K562 (cell line): Measurements from ENCODE around the gene RPS23.
A peak's percentile ranks its signal among the peaks of the same experiment; 100 is the strongest.

Experiments used
- BRD4 ChIP-seq: fragments of 200-600 bp; sonication (generic); IDR thresholded peaks from 2 replicates; pipeline ENCODE4 v1.6.1; 2017; ENCODE audit warnings: inconsistent platforms
- CEBPB ChIP-seq: fragments of 450-650 bp; IDR thresholded peaks from 2 replicates; pipeline ENCODE4 v1.6.1; 2016; ENCODE audit warnings: missing genetic modification characterization, missing compliant biosample characterization
- ETV6 ChIP-seq, 3 experiments: fragments of 150-350 bp in 1 of 3; sonication (generic) in 1 of 3; formaldehyde crosslinking in 1 of 3; IDR thresholded peaks; 2 replicates each; pipeline versions ENCODE4 v1.6.1 to v1.8.0; 2014 to 2022; ENCODE audit warnings: borderline replicate concordance in 2 of 3, low read depth in 2 of 3, antibody characterized with exemption in 1 of 3, low read length in 1 of 3, mild to moderate bottlenecking in 1 of 3, missing genetic modification reagents in 1 of 3
- FOXJ2 ChIP-seq: fragments of 200-800 bp; sonication (Bioruptor generic); IDR thresholded peaks from 2 replicates; pipeline ENCODE4 v1.6.1; 2016; ENCODE audit warnings: missing genetic modification characterization, missing compliant biosample characterization
- GTF3C2 ChIP-seq: IDR thresholded peaks from 3 replicates; pipeline ENCODE4 v1.6.1; 2011; ENCODE audit warnings: borderline replicate concordance, mild to moderate bottlenecking, moderate library complexity; ENCODE audit not compliant: insufficient read length; ENCODE audit errors: extremely low read depth
- NEUROD1 ChIP-seq: fragments of 150-350 bp; IDR thresholded peaks from 2 replicates; pipeline ENCODE4 v1.6.1; 2014; ENCODE audit warnings: borderline replicate concordance, low read length, low read depth; ENCODE audit not compliant: partially characterized antibody
- NFRKB ChIP-seq: fragments of 450-650 bp; IDR thresholded peaks from 2 replicates; pipeline ENCODE4 v1.6.1; 2016; ENCODE audit warnings: low read depth
- ZBTB7A ChIP-seq: IDR thresholded peaks from 2 replicates; pipeline ENCODE4 v1.6.1; 2011; ENCODE audit warnings: low read depth, mild to moderate bottlenecking, low read length, moderate library complexity, borderline replicate concordance; ENCODE audit not compliant: control insufficient read depth
- ZSCAN29 ChIP-seq: fragments of 450-650 bp; IDR thresholded peaks from 2 replicates; pipeline ENCODE4 v1.6.1; 2017
- TF ChIP-seq, protein P1 (sequence below), 3 experiments: IDR thresholded peaks in 2 of 3; conservative IDR thresholded peaks in 1 of 3; 2 replicates each; pipeline ENCODE4 v1.5.1; 2011 to 2012; ENCODE audit warnings: low read length in 3 of 3, mild to moderate bottlenecking in 3 of 3, control low read depth in 2 of 3, improper control_type of control experiment in 1 of 3, inconsistent platforms in 1 of 3, low read depth in 1 of 3, mixed read lengths in 1 of 3, moderate library complexity in 1 of 3; ENCODE audit not compliant: insufficient read depth in 2 of 3
- TF ChIP-seq, protein P2 (sequence below): sonication (generic); formaldehyde crosslinking; IDR thresholded peaks from 2 replicates; pipeline ENCODE4 v1.5.0; 2020; ENCODE audit warnings: missing genetic modification reagents
- TF ChIP-seq, protein P3 (sequence below): IDR thresholded peaks from 2 replicates; pipeline ENCODE4 v1.6.1; 2011; ENCODE audit warnings: borderline replicate concordance, low read depth, mild to moderate bottlenecking, moderate library complexity, low read length; ENCODE audit not compliant: insufficient read depth, poor library complexity, severe bottlenecking

DNA sequence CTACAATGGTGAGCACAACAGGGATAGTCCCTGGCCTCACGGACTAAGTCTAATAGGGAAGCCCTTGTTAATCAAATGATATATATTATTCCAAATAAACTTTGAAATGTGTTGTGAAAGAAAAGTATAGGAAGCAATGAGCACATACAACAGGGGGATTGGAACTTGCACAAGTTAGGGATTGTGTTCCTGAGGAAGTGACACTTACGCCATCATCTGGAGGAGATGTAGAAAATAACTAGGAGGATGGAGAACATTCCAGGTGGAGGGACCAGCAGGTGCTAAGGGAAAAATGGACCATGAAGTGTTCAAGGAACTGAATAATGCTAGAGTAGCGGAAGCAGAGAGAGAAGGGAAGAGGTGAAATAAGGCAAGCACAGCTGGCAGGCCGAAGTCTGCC is 18.8 kb upstream of the RPS23 start:
- TF ChIP-seq NFRKB: no peak
- TF ChIP-seq ETV6 (IDR thresholded peaks at IDR 0.05; ENCODE audit: borderline replicate concordance in 1 of 2, low read depth in 2 of 2, low read length in 1 of 2): no peak
- no peak for TF ChIP-seq ETV6 (CRISPR knock-in tag; IDR thresholded peaks at IDR 0.05; ENCODE audit: borderline replicate concordance)
- no peak for TF ChIP-seq GTF3C2
- TF ChIP-seq FOXJ2 (tag): no peak
- peak; percentile 34; the same call in 1 of the 2 replicates for TF ChIP-seq CEBPB
- TF ChIP-seq ZSCAN29: no peak
- TF ChIP-seq, protein P1, sequence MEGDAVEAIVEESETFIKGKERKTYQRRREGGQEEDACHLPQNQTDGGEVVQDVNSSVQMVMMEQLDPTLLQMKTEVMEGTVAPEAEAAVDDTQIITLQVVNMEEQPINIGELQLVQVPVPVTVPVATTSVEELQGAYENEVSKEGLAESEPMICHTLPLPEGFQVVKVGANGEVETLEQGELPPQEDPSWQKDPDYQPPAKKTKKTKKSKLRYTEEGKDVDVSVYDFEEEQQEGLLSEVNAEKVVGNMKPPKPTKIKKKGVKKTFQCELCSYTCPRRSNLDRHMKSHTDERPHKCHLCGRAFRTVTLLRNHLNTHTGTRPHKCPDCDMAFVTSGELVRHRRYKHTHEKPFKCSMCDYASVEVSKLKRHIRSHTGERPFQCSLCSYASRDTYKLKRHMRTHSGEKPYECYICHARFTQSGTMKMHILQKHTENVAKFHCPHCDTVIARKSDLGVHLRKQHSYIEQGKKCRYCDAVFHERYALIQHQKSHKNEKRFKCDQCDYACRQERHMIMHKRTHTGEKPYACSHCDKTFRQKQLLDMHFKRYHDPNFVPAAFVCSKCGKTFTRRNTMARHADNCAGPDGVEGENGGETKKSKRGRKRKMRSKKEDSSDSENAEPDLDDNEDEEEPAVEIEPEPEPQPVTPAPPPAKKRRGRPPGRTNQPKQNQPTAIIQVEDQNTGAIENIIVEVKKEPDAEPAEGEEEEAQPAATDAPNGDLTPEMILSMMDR (IDR thresholded peaks at IDR 0.05 in 2 of 3, conservative IDR thresholded peaks at IDR 0.05 in 1 of 3; ENCODE audit: insufficient read depth in 2 of 3, low read depth in 1 of 3, low read length in 3 of 3): peak; percentile 14 to 48 (median 21); a peak in 2 of 6 replicates
- TF ChIP-seq, protein P2, sequence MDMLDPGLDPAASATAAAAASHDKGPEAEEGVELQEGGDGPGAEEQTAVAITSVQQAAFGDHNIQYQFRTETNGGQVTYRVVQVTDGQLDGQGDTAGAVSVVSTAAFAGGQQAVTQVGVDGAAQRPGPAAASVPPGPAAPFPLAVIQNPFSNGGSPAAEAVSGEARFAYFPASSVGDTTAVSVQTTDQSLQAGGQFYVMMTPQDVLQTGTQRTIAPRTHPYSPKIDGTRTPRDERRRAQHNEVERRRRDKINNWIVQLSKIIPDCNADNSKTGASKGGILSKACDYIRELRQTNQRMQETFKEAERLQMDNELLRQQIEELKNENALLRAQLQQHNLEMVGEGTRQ: no peak
- TF ChIP-seq BRD4: no peak
- no peak for TF ChIP-seq NEUROD1
- TF ChIP-seq, protein P3, sequence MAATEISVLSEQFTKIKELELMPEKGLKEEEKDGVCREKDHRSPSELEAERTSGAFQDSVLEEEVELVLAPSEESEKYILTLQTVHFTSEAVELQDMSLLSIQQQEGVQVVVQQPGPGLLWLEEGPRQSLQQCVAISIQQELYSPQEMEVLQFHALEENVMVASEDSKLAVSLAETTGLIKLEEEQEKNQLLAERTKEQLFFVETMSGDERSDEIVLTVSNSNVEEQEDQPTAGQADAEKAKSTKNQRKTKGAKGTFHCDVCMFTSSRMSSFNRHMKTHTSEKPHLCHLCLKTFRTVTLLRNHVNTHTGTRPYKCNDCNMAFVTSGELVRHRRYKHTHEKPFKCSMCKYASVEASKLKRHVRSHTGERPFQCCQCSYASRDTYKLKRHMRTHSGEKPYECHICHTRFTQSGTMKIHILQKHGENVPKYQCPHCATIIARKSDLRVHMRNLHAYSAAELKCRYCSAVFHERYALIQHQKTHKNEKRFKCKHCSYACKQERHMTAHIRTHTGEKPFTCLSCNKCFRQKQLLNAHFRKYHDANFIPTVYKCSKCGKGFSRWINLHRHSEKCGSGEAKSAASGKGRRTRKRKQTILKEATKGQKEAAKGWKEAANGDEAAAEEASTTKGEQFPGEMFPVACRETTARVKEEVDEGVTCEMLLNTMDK: no peak
- no peak for TF ChIP-seq ZBTB7A
